Peyer's patch (tissue), 4 donors: ENCODE measurements around the gene COL20A1. TPM values are rescaled to one million over a fixed set of nuclear protein-coding genes. Genes with fewer than 3 reads are reported as not detected.
A peak's percentile ranks its signal among the peaks of the same experiment; 100 is the strongest.

ENCODE experiments used
- DNase-seq, 3 donors: peaks; one replicate each; pipeline ENCODE4 v3.0.0-alpha.2; 2017 to 2019
- H3K27ac ChIP-seq, 4 donors: fragments of 200-600 bp; sonication (generic); one replicate each; pipeline ENCODE4 v1.5.1; 2016 to 2019
- H3K27me3 ChIP-seq, 2 donors: fragments of 200-600 bp; sonication (generic); one replicate each; pipeline ENCODE4 v1.5.1; 2019
- H3K36me3 ChIP-seq, 3 donors: fragments of 200-600 bp; sonication (generic); one replicate each; pipeline ENCODE4 v1.5.1; 2016 to 2019
- H3K4me1 ChIP-seq, 4 donors: fragments of 200-600 bp; sonication (generic); one replicate each; pipeline ENCODE4 v1.5.1; 2016 to 2019
- H3K4me3 ChIP-seq, 4 donors: fragments of 200-600 bp; sonication (generic); 1 replicate in 3 of 4; 2 replicates in 1 of 4; pipeline ENCODE4 v1.5.1; 2016 to 2019; ENCODE audit warnings: mild to moderate bottlenecking in 1 of 4
- H3K9me3 ChIP-seq, 4 donors: fragments of 200-600 bp; sonication (generic); one replicate each; pipeline ENCODE4 v1.5.1; 2016 to 2019; ENCODE audit warnings: mild to moderate bottlenecking in 1 of 4
- POLR2A ChIP-seq, 2 donors: fragments of 450-650 bp; IDR thresholded peaks; one replicate each; pipeline ENCODE4 v1.5.1; 2017; ENCODE audit warnings: antibody characterized with exemption in 2 of 2, mild to moderate bottlenecking in 2 of 2, moderate library complexity in 2 of 2
- total RNA-seq, 4 donors: library from RNA; depleted of rRNA; stranded (reverse); fragments of >200 nt; gene quantifications; one replicate each; pipeline ENCODE4 v1.1.0, GENCODE V29; 2016
- TF ChIP-seq, protein P1 (sequence below), 6 experiments: fragments of 450-650 bp in 4 of 6; fragments of 200-600 bp in 2 of 6; sonication (generic) in 1 of 6; IDR thresholded peaks; one replicate each; pipeline ENCODE4 v1.5.1; 2017 to 2019; ENCODE audit warnings: antibody characterized with exemption in 6 of 6, mild to moderate bottlenecking in 3 of 6, moderate library complexity in 1 of 6

The COL20A1 gene
- total RNA-seq, 4 donors from 2014 or later, result not detected

DNA sequence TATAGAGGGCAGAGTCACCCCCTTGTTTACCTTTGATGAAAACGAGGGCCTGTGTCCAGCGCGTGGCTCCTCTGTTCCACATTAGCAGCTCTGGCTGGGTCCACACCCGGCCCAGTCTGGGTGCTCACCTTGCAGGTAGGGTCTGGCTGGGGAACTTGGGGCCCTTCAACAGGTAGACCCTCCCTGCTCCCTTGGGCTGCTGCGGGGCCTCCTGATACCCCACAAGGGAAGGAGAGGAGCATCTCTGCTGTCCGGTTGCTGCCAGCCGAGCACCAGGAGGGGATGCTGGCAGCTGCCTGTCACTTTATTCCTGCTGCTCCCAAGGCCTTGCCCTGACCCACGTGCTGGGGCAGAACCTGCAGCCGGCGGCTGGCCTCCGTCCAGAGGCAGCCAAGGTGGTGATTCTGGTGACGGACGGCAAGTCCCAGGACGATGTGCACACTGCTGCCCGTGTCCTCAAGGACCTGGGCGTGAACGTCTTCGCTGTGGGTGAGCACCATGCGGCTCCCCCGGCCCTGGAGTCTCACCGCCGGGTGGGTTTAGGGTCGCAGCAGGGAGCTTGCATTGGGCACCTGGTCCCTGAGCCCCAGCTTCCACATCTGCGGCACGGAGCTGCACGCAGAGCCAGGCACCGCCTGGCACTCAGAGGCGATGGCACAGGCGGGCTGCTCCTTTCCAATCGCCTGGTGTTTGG, 15.4 kb downstream of the COL20A1 start:
- Histone ChIP-seq H3K4me1 (no peaks in the 10 kb centered on the region), H3K9me3 (no peaks in the 10 kb centered on the region), H3K4me3 (no peak overlapping the region), H3K36me3 (no peaks in the 10 kb centered on the region), H3K27me3 (no peaks in the 10 kb centered on the region), H3K27ac (no peak overlapping the region)
- DNase-seq, result no peak
- TF ChIP-seq, protein P1, sequence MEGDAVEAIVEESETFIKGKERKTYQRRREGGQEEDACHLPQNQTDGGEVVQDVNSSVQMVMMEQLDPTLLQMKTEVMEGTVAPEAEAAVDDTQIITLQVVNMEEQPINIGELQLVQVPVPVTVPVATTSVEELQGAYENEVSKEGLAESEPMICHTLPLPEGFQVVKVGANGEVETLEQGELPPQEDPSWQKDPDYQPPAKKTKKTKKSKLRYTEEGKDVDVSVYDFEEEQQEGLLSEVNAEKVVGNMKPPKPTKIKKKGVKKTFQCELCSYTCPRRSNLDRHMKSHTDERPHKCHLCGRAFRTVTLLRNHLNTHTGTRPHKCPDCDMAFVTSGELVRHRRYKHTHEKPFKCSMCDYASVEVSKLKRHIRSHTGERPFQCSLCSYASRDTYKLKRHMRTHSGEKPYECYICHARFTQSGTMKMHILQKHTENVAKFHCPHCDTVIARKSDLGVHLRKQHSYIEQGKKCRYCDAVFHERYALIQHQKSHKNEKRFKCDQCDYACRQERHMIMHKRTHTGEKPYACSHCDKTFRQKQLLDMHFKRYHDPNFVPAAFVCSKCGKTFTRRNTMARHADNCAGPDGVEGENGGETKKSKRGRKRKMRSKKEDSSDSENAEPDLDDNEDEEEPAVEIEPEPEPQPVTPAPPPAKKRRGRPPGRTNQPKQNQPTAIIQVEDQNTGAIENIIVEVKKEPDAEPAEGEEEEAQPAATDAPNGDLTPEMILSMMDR (IDR thresholded peaks at IDR 0.05), result no peak
- no peak for TF ChIP-seq POLR2A (IDR thresholded peaks at IDR 0.05)

DNA sequence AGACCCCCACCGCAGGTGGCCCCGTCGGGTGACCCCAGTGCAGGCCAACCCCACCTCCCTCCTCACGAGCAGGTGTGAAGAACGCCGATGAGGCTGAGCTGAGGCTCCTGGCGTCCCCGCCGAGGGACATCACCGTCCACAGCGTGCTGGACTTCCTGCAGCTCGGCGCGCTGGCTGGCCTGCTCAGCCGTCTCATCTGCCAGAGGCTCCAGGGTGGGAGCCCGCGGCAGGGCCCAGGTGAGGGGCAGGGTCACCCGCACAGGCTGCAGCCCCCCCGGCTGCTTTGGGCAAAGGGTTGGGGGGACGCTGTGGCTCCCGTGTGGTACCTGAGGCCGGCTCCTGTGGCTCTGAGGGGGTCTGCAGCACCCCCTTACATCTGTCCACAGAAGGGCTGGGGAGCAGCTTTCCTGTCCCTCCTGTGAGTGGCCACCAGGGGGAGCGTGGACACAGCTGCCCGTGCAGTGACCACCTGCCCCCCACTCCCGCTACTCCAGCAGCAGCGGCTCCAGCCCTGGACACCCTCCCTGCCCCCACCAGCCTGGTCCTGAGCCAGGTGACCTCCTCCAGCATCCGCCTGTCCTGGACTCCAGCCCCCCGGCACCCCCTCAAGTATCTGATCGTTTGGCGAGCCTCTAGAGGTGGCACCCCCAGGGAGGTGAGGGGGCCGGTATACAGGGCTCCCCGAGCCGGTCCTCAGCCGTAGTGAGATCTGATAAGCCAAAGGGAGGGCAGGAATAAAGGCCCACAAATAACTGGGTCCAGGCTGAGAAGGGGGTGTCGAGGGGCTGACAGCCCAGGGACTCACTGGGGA, 16.5 kb downstream of the COL20A1 start:
- Histone ChIP-seq H3K9me3 (no peaks in the 10 kb centered on the region), H3K4me1 (no peaks in the 10 kb centered on the region), H3K36me3 (no peaks in the 10 kb centered on the region), H3K27me3 (no peaks in the 10 kb centered on the region), H3K27ac (no peak overlapping the region), H3K4me3 (no peak overlapping the region)
- DNase-seq, result no peak
- TF ChIP-seq, protein P1 (IDR thresholded peaks at IDR 0.05), result peak; percentile 31 to 63 (median 57)
- no peak for TF ChIP-seq POLR2A (IDR thresholded peaks at IDR 0.05)

DNA sequence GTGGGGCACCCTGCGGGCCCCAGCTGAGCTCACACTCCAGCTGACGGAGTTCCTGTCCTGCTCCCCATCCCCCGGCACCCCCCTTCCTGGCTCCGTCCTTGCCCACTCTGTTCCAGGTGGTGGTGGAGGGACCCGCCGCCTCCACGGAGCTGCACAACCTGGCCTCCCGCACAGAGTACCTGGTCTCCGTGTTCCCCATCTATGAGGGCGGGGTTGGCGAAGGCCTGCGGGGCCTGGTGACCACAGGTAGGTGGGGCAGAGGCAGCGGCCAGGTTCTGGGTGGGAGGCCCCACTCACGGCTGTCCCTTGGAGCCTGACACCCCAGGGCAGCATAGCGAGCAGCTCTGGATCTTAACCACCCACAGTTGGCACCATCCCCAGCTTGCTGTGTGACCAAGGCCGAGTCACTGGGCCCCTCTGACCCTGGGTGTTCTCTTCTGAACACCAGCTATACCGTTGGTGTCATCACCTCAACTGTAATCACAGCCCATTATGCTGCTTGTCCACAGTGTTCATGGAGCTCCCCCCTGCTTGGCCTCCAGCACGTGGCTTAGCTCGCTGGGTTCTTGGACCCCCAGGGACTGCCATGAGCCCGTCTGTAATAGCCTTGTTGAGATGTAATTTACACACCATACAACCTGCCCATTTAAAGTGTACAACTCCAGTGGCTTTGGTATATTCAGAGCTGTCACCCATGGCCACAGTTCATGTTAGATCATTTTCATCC, 17.4 kb downstream of the COL20A1 start:
- no peaks in the 10 kb centered on the region for H3K27me3 ChIP-seq
- no peak overlapping the region for H3K4me3 ChIP-seq
- H3K36me3 ChIP-seq, result no peaks in the 10 kb centered on the region
- TF ChIP-seq POLR2A (IDR thresholded peaks at IDR 0.05), result no peak
- TF ChIP-seq, protein P1 (IDR thresholded peaks at IDR 0.05), result no peak
- no peak overlapping the region for H3K27ac ChIP-seq
- H3K4me1 ChIP-seq, result no peaks in the 10 kb centered on the region
- no peak for DNase-seq
- no peaks in the 10 kb centered on the region for H3K9me3 ChIP-seq

DNA sequence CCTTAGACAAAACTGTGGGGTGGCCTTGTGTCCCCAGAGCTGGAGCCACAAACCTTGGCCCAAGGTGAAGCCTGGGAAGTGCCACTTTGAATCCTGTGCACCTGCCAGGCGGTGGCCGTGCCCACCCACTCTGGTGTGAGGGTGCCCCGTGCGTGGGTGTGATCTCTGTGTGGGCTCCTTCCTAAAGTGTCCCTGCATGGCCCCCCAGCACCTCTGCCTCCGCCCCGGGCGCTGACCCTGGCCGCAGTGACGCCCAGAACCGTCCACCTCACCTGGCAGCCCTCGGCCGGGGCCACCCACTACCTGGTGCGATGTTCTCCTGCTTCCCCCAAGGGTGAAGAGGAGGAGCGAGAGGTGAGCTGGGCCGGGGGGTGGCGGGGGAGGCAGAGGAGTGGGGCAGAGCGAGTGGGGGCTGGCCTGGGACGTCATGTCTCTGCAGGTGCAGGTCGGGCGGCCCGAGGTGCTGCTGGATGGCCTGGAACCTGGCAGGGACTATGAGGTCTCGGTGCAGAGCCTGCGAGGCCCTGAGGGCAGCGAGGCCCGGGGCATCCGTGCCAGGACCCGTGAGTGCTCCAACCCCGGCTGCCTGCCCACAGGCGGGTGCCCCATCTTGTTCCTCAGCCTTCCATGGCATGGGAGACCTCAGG, 18.3 kb downstream of the COL20A1 start:
- no peak overlapping the region for H3K27ac ChIP-seq
- no peaks in the 10 kb centered on the region for H3K36me3 ChIP-seq
- no peak for TF ChIP-seq POLR2A (IDR thresholded peaks at IDR 0.05)
- TF ChIP-seq, protein P1 (IDR thresholded peaks at IDR 0.05), result no peak
- no peaks in the 10 kb centered on the region for H3K9me3 ChIP-seq
- no peak overlapping the region for H3K4me3 ChIP-seq
- H3K4me1 ChIP-seq, result no peaks in the 10 kb centered on the region
- H3K27me3 ChIP-seq, result no peaks in the 10 kb centered on the region
- no peak for DNase-seq

DNA sequence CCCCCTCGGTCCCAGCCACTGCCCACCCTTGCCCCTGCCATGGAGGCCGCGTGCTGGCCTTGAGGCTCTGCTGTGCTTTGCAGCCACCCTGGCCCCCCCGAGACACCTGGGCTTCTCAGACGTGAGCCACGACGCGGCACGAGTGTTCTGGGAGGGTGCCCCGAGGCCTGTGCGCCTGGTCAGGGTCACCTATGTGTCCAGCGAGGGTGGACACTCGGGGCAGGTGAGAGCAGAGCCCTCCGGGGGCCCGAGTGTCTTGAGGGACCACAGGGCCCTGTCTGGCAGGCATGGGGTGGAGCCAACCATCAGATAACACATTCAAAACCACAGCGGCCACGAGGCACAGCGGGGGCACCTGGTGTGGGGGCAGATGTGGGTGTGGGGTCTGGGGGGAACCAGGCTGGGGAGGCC, 18.9 kb downstream of the COL20A1 start:
- Histone ChIP-seq H3K27ac (no peak overlapping the region), H3K4me1 (no peaks in the 10 kb centered on the region), H3K9me3 (no peaks in the 10 kb centered on the region), H3K36me3 (no peaks in the 10 kb centered on the region), H3K27me3 (no peaks in the 10 kb centered on the region), H3K4me3 (no peak overlapping the region)
- no peak for TF ChIP-seq POLR2A (IDR thresholded peaks at IDR 0.05)
- TF ChIP-seq, protein P1 (IDR thresholded peaks at IDR 0.05), result no peak
- no peak for DNase-seq
